ENCODE data around the gene SNAPIN.
"Not testable (repeated sequence)": the region's sequence is repeated elsewhere in the genome, so short reads cannot be mapped to it uniquely, and the experiment has no call there.

SNAPIN gene

GRCh38 chr1:153627715-153628626 lies 30.5 kb upstream of the SNAPIN start, which contains the start of gene S100A1:
S100A1 (plus strand) TSS chr1:153628434; CDS start chr1:153630522, 2,088 bp downstream.
- no peak for DNase-seq

GRCh38 chr1:153628638-153629342 lies 29.7 kb upstream of the SNAPIN start:
- DNase-seq: no peak

- DNase-seq: no peak
Observed at GRCh38 chr1:153629343-153629665, 29.2 kb upstream of the SNAPIN start.

GRCh38 chr1:153629971-153630370 lies 28.5 kb upstream of the SNAPIN start:
- DNase-seq: no peak

GRCh38 chr1:153630384-153630783 lies 28.1 kb upstream of the SNAPIN start:
- DNase-seq: no peak

- no peak for DNase-seq
Observed at GRCh38 chr1:153631047-153632022, 27.2 kb upstream of the SNAPIN start.

GRCh38 chr1:153633161-153633753 lies 25.2 kb upstream of the SNAPIN start:
- DNase-seq: peak; percentile 47

GRCh38 chr1:153633754-153634665 lies 24.5 kb upstream of the SNAPIN start, which contains the start of gene CHTOP:
CHTOP (plus strand) TSS chr1:153634066; CDS start chr1:153636589, 2,523 bp downstream.
- peak; percentile 87 for DNase-seq

GRCh38 chr1:153635872-153636271 lies 22.6 kb upstream of the SNAPIN start:
- no peak for DNase-seq

GRCh38 chr1:153636312-153636711 lies 22.2 kb upstream of the SNAPIN start:
- DNase-seq: no peak

- DNase-seq: no peak
Observed at GRCh38 chr1:153638261-153638660, 20.2 kb upstream of the SNAPIN start.

GRCh38 chr1:153639280-153639679 lies 19.2 kb upstream of the SNAPIN start:
- DNase-seq: no peak

GRCh38 chr1:153640213-153640612 lies 18.3 kb upstream of the SNAPIN start:
- DNase-seq: not testable (repeated sequence)

GRCh38 chr1:153640861-153641260 lies 17.6 kb upstream of the SNAPIN start:
- DNase-seq: no peak

GRCh38 chr1:153642161-153642560 lies 16.3 kb upstream of the SNAPIN start:
- DNase-seq: no peak

GRCh38 chr1:153643100-153643499 lies 15.4 kb upstream of the SNAPIN start:
- DNase-seq: no peak

- DNase-seq: no peak
Observed at GRCh38 chr1:153643816-153644215, 14.7 kb upstream of the SNAPIN start.

- DNase-seq: no peak
Observed at GRCh38 chr1:153646672-153647345, 11.7 kb upstream of the SNAPIN start.

GRCh38 chr1:153647346-153647714 lies 11.2 kb upstream of the SNAPIN start:
- DNase-seq: no peak

GRCh38 chr1:153648000-153648643 lies 10.4 kb upstream of the SNAPIN start:
- DNase-seq: no peak

Measured in NCI-H2029 treated with DMSO at 0.1 percent for 48 hours (cell line).